ENCODE results near the gene ARMC5.

Gene ARMC5

DNA sequence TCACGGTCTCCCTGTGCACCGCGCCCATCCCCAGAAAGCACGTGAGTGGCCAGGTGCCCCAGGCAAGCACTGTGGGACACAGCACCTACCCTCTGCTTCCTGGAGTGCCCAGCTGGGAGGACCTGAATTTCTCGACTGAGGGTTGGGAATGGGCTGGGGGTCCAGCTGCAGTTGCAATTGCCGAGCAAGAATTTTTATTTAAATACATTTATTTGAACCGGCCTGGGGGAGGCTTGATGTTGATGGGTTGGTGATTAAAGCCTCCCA lies 29.9 kb downstream of the ARMC5 start:
- no peak for DNase-seq (ENCODE audit: low spot score)
- TF ChIP-seq, protein P1, sequence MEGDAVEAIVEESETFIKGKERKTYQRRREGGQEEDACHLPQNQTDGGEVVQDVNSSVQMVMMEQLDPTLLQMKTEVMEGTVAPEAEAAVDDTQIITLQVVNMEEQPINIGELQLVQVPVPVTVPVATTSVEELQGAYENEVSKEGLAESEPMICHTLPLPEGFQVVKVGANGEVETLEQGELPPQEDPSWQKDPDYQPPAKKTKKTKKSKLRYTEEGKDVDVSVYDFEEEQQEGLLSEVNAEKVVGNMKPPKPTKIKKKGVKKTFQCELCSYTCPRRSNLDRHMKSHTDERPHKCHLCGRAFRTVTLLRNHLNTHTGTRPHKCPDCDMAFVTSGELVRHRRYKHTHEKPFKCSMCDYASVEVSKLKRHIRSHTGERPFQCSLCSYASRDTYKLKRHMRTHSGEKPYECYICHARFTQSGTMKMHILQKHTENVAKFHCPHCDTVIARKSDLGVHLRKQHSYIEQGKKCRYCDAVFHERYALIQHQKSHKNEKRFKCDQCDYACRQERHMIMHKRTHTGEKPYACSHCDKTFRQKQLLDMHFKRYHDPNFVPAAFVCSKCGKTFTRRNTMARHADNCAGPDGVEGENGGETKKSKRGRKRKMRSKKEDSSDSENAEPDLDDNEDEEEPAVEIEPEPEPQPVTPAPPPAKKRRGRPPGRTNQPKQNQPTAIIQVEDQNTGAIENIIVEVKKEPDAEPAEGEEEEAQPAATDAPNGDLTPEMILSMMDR (IDR thresholded peaks at IDR 0.05; ENCODE audit: extremely low read depth, missing control alignments), result no peak

DNA sequence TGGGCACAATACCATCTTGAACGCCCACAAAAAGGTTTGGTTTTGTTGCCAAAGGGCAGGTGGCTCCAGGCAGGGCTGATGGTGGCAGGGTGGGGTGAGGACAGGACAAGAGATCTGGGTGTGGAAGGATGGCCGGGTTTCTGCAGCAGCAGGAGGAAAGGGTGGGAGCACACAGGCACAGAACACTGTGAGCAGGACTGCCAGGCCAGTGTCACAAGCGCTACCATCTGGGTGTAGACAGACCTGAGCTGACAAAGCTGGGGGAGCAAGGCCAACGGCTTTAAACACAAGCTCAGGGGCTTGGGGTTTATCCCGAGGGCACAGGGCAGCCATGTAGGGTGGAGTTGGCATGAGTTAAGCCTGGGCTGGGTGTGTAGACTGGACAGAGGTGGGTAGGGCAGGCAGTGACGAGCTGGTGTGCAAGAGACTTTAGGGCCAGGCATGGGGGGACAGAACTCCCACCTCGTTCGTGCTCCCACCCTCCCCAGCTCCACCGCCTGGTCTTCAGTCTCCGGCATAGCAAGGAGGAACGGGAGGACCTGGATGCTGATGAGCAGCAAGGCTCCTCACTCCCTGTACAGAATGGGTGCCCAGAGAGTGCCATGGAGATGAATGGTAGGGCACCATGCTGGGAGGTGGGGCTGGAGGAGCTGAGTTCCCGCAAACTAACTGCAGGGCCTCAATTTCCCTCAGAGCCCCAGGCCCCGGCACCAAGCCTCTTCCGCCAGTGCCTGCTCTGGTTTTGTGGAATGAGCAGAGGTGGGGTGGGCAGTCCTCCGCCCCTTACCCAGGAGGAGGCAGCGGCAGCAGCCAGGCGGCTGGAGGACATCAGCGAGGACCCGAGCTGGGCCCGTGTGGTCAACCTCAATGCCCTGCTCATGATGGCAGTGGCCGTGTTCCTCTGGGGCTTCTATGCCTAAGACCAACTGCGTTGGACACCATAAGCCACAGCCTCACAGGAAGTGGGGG lies 30.6 kb downstream of the ARMC5 start:
- no peak for DNase-seq (ENCODE audit: low spot score)
- TF ChIP-seq, protein P1 (IDR thresholded peaks at IDR 0.05; ENCODE audit: extremely low read depth, missing control alignments), result no peak

DNA sequence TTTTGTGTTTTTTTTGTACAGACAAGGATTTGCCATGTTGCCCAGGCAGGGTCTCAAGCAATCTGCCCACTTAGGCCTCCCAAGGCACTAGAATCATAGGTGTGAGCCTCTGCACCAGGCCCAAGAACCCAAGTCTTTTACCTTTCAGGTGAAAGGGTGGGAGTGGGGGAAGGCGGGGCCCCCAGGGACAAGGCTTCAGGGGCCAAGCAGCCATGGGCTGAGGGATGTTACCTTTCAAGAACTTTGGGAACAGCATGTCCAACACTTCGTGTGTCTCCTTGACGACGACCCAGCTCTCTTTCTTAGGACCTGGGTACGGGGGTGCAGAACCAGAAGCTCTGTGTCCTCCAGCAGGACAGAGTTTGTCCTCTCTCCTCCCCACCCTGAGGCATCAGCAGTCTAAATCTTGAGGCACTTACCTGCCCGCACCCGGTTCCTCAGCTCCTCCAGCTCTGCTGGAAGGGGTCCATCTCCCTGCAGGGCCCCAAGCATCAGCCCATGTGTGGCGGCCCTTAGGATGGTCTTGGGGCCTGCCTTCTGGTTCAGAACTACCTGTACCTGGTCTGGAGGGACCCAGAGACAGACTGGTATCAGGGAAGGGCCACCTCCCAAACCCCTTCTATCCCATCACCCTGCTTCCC lies 32.6 kb downstream of the ARMC5 start:
- no peak for DNase-seq (ENCODE audit: low spot score)
- TF ChIP-seq, protein P1 (IDR thresholded peaks at IDR 0.05; ENCODE audit: extremely low read depth, missing control alignments), result no peak

DNA sequence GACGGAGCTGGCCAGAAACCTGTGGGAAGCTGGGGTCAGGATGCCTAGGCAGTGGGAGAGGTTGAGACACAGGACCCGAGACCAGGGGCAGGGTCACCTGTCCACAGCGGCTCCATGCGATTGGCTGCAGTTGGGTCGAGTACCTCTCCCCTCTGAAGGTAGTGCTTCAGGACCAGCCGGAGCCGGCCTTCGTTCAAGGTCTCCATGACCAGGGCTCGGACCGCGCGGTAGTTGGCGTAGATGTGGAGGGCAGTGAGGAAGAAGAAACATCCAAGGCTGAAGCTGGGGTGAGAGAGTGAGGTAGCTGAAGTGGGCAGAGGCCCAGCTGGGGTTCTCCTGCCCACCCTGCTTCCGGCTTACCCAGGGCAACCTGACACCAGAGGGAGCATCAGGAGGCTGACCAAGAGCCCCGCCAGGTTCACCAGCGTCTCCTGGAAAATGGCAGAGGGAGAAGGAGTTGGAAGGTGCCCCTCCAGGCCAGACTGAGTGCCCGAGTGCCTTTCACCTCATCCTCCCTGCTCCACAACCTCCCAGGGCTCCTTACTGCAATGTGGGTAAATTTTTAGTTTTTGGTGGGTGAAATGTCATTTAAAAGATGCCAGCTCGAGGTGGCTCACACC lies 34.3 kb downstream of the ARMC5 start:
- no peak for DNase-seq (ENCODE audit: low spot score)
- TF ChIP-seq, protein P1 (IDR thresholded peaks at IDR 0.05; ENCODE audit: extremely low read depth, missing control alignments), result no peak

DNA sequence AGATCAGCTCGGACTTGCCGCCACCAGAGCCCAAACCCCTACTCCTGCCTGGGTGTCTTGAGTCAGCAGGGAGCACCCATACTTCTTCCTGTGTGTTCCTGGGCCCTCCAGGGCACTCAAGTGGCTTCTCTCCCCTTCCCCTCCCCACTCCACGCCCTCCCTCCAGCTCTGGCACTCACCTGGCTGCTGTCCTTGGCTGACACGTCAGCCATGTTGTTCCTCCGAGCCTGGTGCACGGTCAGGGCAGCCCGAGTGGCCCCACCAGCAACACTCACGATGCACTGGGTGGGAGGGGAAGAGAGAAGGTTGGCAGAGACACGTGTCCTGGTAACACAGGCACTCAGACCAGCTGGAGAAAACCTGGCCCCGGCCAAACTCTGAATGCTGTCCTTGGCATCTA lies 37.4 kb downstream of the ARMC5 start:
- DNase-seq (ENCODE audit: low spot score), result no peak
- TF ChIP-seq, protein P1 (IDR thresholded peaks at IDR 0.05; ENCODE audit: extremely low read depth, missing control alignments), result no peak

DNA sequence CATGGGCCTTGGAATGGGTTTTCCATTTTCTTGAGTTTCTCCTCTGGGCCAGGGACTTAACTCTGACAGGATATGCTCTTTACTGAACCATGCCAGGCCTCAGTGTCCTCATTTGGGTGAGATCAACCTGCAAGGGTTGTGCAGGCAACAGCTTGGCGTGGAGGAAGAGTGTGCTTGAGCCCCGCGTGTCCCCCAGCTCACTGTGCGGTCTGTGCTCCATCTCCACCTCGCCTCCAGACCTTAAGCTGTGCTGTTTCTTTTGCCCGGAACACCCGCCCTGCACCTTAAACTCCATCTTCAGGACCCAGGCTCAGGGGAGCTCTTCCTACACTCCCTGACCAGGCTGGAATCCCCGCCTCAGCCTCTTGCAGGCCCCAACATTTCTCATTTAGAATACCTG lies 39.2 kb downstream of the ARMC5 start:
- DNase-seq (ENCODE audit: low spot score), result no peak
- TF ChIP-seq, protein P1 (IDR thresholded peaks at IDR 0.05; ENCODE audit: extremely low read depth, missing control alignments), result no peak

DNA sequence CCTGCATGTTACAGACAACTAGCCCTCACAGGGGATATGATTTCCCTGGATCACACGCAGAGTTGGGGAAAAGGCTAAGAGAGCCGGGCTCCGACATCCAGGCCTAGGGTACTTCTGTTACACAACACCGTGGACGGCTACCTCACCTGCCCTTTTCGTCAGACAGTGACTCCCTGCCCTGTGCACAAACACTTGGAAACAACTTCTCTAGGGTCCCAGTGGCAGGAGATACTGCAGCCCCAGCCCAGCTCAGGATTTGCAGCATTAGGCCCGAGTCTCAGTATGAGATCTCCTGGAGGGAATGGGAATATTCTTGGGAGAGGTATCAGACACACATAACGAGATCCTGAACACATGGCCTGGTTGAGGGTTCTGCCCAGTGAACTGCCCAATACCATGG lies 40.6 kb downstream of the ARMC5 start:
- DNase-seq (ENCODE audit: low spot score), result no peak
- TF ChIP-seq, protein P1 (IDR thresholded peaks at IDR 0.05; ENCODE audit: extremely low read depth, missing control alignments), result no peak
